ENCODE measurements around the gene LPIN3. TPM values are rescaled to one million over a fixed set of nuclear protein-coding genes. Genes with fewer than 3 reads are reported as not detected.

Gene LPIN3
- total RNA-seq, 1 experiment from 2014 or later: 18.5 TPM

- Histone ChIP-seq H3K4me2 (ENCODE audit: low read length) (no peak overlapping the region), H3K27ac (ENCODE audit: low read depth, low read length) (no peak overlapping the region), H3K4me1 (ENCODE audit: control insufficient read depth in 1 of 2, insufficient read depth in 2 of 2, low read length in 2 of 2) (no peaks in the 10 kb centered on the region), H3K36me3 (ENCODE audit: control insufficient read depth in 1 of 2, insufficient read depth in 2 of 2, low read length in 2 of 2) (peaks cover 0 to 2% of the 10 kb centered on the region in 2 experiments; a peak in 1 of 4 replicates), H3K79me2 (ENCODE audit: insufficient read depth, low read length) (no peaks in the 10 kb centered on the region), H3K27me3 (ENCODE audit: insufficient read depth, low read length) (no peaks in the 10 kb centered on the region), H3K4me3 (replicated peaks in 1 of 2; ENCODE audit: low read depth in 1 of 2, low read length in 2 of 2) (no peak overlapping the region), H3K9me2 (ENCODE audit: insufficient read depth) (no peaks in the 10 kb centered on the region), H3K9ac (ENCODE audit: low read length) (no peak overlapping the region), H3K9me3 (ENCODE audit: control insufficient read depth in 1 of 2, insufficient read depth in 1 of 2, low read depth in 1 of 2, low read length in 2 of 2) (no peaks in the 10 kb centered on the region), H2AFZ (ENCODE audit: low read depth, low read length, poor library complexity, severe bottlenecking) (no peak overlapping the region), H4K20me1 (ENCODE audit: insufficient read depth) (no peaks in the 10 kb centered on the region)
- RAD21 ChIA-PET (ENCODE audit: low non-redundant PET in 1 of 2, low total read pairs in 2 of 2, uncharacterized antibody in 2 of 2, unreplicated experiment in 2 of 2): no interaction called here
- no TSS peak for BruUV-seq (replicated peaks)
- ATAC-seq: no peak
- CTCF ChIA-PET: no interaction called here
- TF ChIP-seq JUND (IDR thresholded peaks at IDR 0.05) (no peak), CEBPB (IDR thresholded peaks at IDR 0.05; ENCODE audit: low read depth) (no peak), CTCF (IDR thresholded peaks at IDR 0.05 in 2 of 3, conservative IDR thresholded peaks at IDR 0.05 in 1 of 3; ENCODE audit: borderline replicate concordance in 1 of 3, insufficient read depth in 1 of 3, low read depth in 2 of 3, low read length in 2 of 3) (no peak), MAX (IDR thresholded peaks at IDR 0.05) (no peak), EZH2 (IDR thresholded peaks at IDR 0.05) (no peak), ELF1 (IDR thresholded peaks at IDR 0.05; ENCODE audit: borderline replicate concordance, low read depth) (no peak), REST (IDR thresholded peaks at IDR 0.05; ENCODE audit: low read depth) (no peak), POLR2A (IDR thresholded peaks at IDR 0.05; ENCODE audit: borderline replicate concordance, extremely low read depth, insufficient read depth, insufficient read length) (no peak)
- intact Hi-C loops (cut with micrococcal nuclease): no loop called here
- no peak for DNase-seq (ENCODE audit: low read depth, low spot score)
- POLR2A ChIA-PET: no interaction called here
These were observed 64.8 kb downstream of the LPIN3 start for GRCh38 chr20:41405436-41405835.
